H7 (cell line): ENCODE data around the gene GPC3. TPM values are rescaled to one million over a fixed set of nuclear protein-coding genes. Genes with fewer than 3 reads are reported as not detected.

Source experiments
- DNase-seq: peaks from one replicate; pipeline ENCODE4 v3.0.0; 2012
- H3K27me3 ChIP-seq: 2 replicates; pipeline ENCODE4 v1.6.0; 2011; ENCODE audit warnings: mild to moderate bottlenecking, low read length; ENCODE audit not compliant: control insufficient read depth, insufficient read depth
- H3K36me3 ChIP-seq: replicated peaks from 2 replicates; pipeline ENCODE4 v1.5.1; 2011; ENCODE audit warnings: low read length; ENCODE audit not compliant: control insufficient read depth, insufficient read depth
- H3K4me3 ChIP-seq: 2 replicates; pipeline ENCODE4 v1.5.1; 2011; ENCODE audit warnings: low read depth, mild to moderate bottlenecking, control low read depth, low read length, moderate library complexity; ENCODE audit not compliant: insufficient read depth
- total RNA-seq: library from RNA; depleted of rRNA; stranded (reverse); fragments of >200 nt; shearing (Covaris generic); gene quantifications from 2 replicates; pipeline ENCODE4 v1.2.3, GENCODE V29; 2014

Gene GPC3
- total RNA-seq, 1 experiment from 2014 or later, result 81.0 TPM

DNA sequence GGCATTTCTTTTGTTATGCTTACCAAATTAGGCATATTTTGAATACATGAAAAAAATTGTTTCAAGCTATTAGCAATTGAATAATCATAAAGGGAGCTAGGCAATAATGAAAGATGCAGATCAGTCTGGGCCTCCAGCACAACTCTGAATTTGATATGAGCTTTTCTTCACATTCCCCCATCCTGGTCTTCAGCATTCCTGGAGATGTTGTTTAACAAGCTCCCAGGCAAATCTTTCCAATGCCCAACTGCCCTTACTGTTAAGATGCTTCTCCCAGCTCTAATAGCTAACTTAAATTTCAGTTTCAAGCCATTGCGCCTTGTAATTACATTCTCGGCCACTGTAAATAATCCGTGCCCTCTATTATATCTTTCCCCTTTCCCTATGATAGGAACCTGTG lies 19.2 kb downstream of the GPC3 start:
- DNase-seq, result no peak
- H3K27me3 ChIP-seq, result no peaks in the 10 kb centered on the region
- no peaks in the 10 kb centered on the region for H3K36me3 ChIP-seq
- no peak overlapping the region for H3K4me3 ChIP-seq

DNA sequence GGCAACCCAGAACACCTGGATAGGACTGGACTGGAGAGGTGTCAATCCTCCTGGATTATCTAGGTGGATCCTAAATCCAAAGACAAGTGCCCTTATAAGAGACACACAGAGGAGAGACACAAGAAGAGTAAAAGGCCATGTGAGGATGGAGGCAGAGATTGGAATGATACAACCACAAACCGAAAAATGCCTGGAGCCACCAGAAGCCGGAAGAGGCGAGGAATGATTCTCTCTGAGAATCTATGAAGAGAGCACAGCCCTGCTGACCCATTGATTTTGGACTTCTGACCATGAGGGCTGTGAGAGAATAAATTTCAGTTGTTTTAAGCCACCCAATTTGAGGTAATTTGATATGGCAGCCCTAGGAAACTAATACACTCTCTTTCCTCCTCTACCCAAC lies 20.1 kb downstream of the GPC3 start:
- H3K4me3 ChIP-seq, result no peak overlapping the region
- no peak for DNase-seq
- no peaks in the 10 kb centered on the region for H3K36me3 ChIP-seq
- no peaks in the 10 kb centered on the region for H3K27me3 ChIP-seq

DNA sequence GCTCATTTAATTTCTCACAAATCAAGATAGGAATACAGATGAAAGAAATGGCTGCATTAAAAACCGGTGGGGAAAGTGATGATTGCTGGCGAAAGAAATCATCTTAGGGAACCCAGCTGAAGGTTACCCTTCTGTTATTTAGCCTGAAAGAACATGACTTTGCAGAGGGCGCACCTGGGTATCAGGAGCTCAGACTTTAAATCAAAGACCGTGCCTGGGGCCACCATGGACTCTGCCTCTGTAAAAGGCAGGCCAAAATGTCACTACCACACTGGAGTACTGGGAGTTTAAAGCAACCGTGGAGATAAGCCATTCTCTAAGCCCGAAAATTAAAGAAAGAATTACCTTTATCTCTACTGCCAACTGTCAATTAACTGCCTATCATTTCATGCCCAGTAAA lies 24.3 kb downstream of the GPC3 start:
- no peak for DNase-seq
- Histone ChIP-seq H3K36me3 (no peaks in the 10 kb centered on the region), H3K27me3 (no peaks in the 10 kb centered on the region), H3K4me3 (no peak overlapping the region)

DNA sequence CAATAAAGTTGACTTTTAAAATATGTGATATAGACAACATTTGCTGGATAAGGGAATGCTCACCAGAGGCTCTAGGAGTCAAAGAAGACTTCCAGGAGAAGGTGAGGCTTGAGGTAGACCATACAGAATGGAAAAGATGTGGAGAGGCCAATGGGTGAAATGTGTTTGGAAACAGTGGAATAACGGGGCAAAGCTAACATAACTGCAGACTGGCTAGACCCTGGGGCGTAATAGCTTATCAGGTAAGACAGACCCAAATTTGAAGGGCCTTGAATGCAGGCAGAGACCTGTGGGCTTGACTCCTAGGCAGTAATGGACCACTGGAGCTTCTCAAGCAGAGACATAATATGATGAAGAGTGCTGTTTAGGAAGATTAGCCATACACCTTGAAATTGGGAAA lies 25.4 kb downstream of the GPC3 start:
- no peaks in the 10 kb centered on the region for H3K36me3 ChIP-seq
- no peaks in the 10 kb centered on the region for H3K27me3 ChIP-seq
- H3K4me3 ChIP-seq, result no peak overlapping the region
- DNase-seq, result no peak

DNA sequence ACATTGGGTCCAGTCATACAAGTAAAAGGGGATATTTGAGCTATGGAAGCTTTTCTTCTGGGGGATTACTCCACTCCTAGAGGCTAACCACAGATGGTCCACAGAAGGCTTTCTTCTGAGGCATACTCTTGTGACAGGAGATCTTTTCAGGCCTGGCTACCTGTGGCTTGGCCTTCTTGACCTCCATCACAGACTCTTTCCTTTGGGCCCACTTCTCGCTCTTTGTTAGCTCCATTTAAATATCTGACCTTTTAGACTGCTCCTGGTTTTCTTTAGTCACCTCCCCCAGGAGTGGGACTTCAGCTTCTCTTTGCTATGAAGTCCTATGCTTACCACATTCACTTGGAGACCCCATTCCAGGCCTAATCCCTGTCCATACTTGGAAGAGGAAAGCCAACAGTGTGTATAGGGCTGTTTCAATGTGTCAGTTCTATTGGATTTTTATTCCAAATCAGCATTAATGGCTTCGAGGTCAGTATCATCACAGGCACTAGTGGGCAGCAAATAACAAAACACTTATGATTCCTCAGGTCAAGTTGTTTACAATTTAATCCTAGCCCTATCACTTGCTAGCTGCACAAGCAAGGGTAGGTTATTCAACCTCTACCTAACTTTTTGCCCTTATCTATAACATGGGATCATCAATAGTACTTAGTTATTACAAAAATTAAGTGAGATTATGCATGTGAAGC lies 26.3 kb downstream of the GPC3 start:
- DNase-seq, result no peak
- Histone ChIP-seq H3K27me3 (no peaks in the 10 kb centered on the region), H3K4me3 (no peak overlapping the region), H3K36me3 (no peaks in the 10 kb centered on the region)

DNA sequence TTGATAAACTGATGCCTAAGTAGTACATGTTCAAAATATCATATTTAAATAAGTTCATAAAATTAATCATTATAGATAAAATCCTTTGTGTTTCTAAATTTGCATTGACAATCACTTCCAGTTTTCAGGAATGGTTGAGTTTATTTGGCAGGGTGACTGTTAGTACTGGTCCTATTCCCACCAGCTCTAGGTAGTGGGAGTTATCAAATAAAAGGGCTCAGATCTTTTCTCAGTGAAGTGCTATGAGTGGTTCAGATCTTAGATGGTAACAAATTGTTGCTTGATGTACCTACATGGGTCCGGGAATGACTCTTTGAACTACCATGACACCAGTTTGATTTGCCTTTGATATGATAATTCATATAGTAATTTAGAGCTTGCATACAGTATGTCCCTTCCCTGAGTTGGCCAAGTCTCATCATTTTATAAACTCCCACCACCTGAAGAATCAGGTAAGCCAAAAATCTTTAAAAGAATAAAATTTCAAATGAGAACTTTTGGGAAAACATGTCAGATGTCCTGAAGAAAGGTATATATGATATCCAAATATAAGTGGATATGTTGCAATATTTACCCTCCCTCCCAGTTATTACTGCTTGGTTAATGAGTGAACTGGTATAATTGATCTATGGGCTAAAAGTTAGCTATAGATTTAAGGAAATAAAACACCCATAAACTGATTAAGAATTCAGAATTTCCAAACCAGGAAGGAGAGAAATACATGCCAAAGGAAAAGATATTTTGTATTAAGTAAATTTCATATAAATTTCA lies 28.6 kb downstream of the GPC3 start:
- no peak for DNase-seq
- Histone ChIP-seq H3K27me3 (no peaks in the 10 kb centered on the region), H3K4me3 (no peak overlapping the region), H3K36me3 (no peaks in the 10 kb centered on the region)

DNA sequence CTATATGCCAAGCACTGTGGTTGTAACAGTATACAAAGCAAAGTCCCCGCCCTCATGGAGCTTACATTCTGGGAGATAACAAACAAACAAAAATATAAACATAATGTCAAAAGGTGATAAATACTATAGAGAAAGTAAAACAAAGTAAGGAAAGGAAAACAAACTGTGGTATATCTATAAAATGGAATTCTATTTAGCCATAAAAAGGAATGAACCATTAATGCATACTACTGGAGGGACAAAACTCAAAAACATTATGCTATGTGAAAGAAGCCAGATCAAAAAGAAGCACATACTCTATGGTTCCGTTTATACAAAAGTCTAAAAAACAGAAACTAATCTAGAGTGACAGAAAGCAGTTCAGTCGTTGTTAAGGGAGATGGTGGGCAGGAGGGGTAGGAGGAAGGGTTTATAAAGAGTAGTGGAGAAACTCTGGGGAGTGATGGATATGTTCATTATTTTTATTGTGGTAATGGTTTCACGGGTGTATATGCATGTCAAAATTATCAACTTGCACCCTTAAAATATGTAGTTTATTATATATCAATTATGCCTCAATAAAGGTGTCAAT lies 31.5 kb downstream of the GPC3 start:
- H3K36me3 ChIP-seq, result no peaks in the 10 kb centered on the region; the same call in 1 of the 2 replicates
- no peak overlapping the region for H3K4me3 ChIP-seq

DNA sequence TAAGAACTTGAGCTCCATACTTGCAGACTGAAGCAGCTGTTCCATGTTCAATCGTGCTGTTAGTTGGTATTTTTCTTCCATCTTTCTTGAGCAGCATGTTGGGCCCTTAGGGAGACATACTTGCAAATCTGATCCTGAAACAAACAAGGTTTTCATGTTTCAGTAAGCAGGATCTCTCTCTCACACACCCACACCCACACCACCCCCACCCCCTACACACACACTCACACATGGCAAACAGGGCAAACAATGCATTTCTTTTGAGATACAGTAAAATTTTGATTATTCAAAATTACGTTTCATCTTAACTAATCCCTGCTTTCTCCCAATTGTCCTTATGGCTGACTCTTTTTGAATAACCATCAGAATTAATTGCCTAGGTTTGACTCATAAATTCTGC lies 32.3 kb downstream of the GPC3 start:
- no peak overlapping the region for H3K4me3 ChIP-seq
- no peak for DNase-seq
- H3K27me3 ChIP-seq, result no peaks in the 10 kb centered on the region
- H3K36me3 ChIP-seq, result no peaks in the 10 kb centered on the region; the same call in 1 of the 2 replicates

More for the DNA sequence above, 31.5 kb downstream of the GPC3 start:
- no peaks in the 10 kb centered on the region for H3K27me3 ChIP-seq
- DNase-seq, result no peak

DNA sequence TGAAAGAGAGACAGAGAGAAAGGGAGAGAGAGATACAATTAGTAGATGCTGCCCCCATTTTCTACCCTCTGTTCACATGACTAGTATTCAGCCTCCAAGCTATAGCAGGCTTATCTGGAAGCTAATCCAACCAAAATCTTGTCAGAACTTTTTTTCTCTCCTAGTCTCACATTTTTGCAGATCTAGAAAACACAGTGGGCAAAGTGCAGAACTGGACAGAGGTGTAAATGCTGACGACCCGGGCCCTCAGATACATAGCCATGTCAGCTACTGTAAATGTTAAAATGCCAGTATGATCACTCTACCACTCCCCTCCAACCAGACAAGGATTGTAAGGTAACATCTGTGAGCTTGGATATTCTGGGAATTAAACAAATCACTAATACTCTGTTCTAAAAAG lies 34.3 kb downstream of the GPC3 start:
- DNase-seq, result no peak
- no peak overlapping the region for H3K4me3 ChIP-seq
- no peaks in the 10 kb centered on the region; the same call in 1 of the 2 replicates for H3K36me3 ChIP-seq
- no peaks in the 10 kb centered on the region for H3K27me3 ChIP-seq

DNA sequence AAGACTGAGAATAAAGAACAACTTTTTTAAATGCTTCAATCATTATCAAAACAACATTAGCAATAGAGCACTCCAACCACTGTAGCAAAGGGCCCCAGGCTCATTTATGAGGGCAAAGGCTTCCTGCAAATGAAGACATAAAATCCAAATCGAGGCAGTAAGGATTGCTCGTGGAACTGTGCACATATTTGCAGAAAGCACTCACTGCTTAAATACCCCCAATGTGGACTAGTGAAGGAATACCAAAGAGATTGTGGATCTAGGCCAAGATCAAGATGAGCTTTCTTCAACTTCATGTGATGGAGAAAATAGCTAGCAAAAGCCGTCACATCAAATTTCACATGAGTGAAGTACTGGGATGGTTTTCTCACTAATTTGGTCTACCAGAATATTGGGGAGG lies 35.2 kb downstream of the GPC3 start:
- H3K4me3 ChIP-seq, result no peak overlapping the region
- H3K36me3 ChIP-seq, result no peaks in the 10 kb centered on the region; the same call in 1 of the 2 replicates
- no peak for DNase-seq
- no peaks in the 10 kb centered on the region for H3K27me3 ChIP-seq

DNA sequence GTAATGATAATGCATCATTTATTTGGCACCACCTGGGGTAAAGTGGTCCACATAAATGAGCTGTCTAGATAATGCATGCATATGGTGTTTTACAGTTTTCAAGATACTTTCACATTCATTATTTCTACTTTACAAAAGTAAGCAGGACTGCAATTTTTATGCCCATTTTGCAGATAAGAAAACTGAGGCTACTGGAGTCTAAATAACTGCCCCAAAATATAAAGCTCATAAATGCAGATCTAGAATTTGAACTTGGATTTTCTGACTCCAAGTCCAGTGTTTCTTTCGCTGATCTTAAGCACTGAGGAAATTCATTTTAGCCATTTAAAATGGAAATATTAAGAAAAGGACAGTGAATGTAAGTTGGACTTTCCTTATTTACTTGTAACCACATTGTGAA lies 36.5 kb downstream of the GPC3 start:
- Histone ChIP-seq H3K36me3 (no peaks in the 10 kb centered on the region; the same call in 1 of the 2 replicates), H3K27me3 (no peaks in the 10 kb centered on the region), H3K4me3 (no peak overlapping the region)
- no peak for DNase-seq

DNA sequence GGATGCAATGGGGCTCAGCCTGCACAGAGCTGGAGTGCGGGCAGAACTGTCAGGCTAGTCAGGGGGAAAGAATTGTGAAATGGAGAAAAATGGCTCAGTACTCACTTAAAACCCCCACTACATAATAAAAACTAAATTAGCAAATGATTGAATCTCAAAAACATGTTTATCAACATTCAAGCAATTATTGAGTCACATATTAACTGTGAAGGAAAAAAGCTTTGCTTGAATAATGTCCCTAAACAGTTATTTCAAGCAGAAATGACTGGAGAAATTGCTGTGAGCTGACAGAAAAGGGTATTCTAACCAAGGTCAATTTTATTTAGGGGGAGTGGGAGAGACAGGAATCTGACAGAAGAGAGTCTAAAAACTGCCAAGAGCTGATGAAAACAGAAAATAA lies 37.4 kb downstream of the GPC3 start:
- DNase-seq, result no peak
- no peaks in the 10 kb centered on the region for H3K27me3 ChIP-seq
- H3K4me3 ChIP-seq, result no peak overlapping the region
- H3K36me3 ChIP-seq, result no peaks in the 10 kb centered on the region; the same call in 1 of the 2 replicates

DNA sequence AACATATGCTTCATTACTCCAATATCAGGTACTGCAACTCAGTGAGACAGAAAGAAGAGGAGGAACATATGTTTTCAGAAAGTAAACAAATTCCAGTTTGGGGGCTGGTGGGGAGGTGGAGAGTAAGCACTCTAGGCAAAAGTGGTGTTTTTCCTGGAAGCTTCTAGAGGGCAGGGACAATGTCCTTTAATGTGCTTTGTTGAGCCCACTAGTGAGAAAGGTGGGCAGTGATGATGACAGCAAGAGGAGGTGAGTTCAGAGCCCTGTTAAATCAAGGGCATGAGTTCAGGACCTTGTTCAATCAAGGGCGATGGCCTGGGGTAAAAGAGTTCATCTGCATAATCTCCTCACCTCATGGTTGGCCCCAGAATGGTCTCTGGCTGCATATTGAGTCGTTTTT lies 38.4 kb downstream of the GPC3 start:
- Histone ChIP-seq H3K36me3 (no peaks in the 10 kb centered on the region; the same call in 1 of the 2 replicates), H3K27me3 (no peaks in the 10 kb centered on the region), H3K4me3 (no peak overlapping the region)
- DNase-seq, result no peak

DNA sequence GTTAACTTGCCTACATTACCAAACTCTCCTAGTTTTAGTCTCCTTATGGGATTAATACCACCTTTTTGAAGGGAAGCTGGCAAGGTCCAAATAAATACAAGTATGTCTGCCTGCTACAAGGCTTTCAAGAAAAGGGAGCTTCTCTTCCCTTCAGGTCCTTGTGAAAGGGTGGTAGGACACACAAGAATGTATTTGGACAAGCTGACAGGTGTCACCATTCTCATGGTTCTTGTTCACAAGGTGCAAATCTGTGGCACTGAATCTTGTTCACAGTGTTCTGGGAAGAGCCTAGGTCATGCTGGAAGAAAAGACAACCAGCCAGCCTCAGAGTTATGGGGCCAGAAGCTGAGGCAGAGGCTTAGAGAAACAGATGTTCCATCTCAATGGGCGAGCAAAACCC lies 41.9 kb downstream of the GPC3 start:
- no peak for DNase-seq
- Histone ChIP-seq H3K4me3 (no peak overlapping the region), H3K27me3 (no peaks in the 10 kb centered on the region), H3K36me3 (no peaks in the 10 kb centered on the region)

DNA sequence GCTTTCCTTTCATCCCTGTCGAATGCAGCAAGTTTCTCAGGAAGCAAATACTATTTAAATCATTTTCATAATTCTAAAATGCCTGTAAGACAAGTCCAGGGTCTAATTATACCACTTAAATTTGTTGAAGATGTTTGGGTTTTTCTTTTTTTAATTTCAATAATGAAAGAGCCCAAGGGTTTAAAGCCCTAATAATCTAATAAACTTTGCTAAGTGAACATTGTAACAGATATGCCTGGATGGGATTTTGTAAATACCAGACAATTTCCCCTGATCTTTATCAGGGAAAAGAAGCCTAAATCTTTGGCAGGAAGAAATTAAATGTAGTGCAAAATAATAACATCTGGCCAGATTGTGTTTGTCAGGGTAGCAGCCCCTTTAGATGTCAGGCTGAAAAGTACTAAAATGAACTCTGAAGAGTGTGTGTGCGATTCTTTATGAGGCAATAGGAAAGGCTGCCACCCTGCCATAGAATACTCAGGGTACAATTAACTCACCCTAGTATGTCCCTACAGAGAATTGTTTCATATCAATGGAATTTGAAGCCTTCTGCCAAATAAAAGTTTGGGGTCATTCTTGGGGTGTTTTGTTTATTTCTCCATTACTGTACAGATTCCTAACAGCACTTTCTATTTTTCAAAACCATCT lies 45.6 kb downstream of the GPC3 start:
- Histone ChIP-seq H3K4me3 (no peak overlapping the region), H3K36me3 (no peaks in the 10 kb centered on the region), H3K27me3 (no peaks in the 10 kb centered on the region)
- DNase-seq, result no peak
